H9 (cell line): ENCODE results near the gene TRMT6. TPM values are rescaled to one million over a fixed set of nuclear protein-coding genes. Genes with fewer than 3 reads are reported as not detected.

ENCODE experiments used
- DNase-seq: peaks from one replicate; pipeline ENCODE4 v3.0.0-alpha.2; 2017
- H2AFZ ChIP-seq: one replicate; pipeline ENCODE4 v1.6.1; 2013; ENCODE audit warnings: mild to moderate bottlenecking, low read length, control low read depth, moderate library complexity
- H2AK5ac ChIP-seq: 2 replicates; pipeline ENCODE4 v1.6.1; 2013; ENCODE audit warnings: low read length, control low read depth, mixed read lengths; ENCODE audit not compliant: insufficient read length
- H2BK120ac ChIP-seq: one replicate; pipeline ENCODE4 v1.6.1; 2013; ENCODE audit warnings: low read depth, mild to moderate bottlenecking, low read length, control low read depth, inconsistent platforms; ENCODE audit not compliant: poor library complexity, severe bottlenecking
- H2BK12ac ChIP-seq: 2 replicates; pipeline ENCODE4 v1.6.1; 2013; ENCODE audit warnings: low read length, control low read depth, mixed read lengths, low read depth; ENCODE audit not compliant: insufficient read length
- H2BK15ac ChIP-seq: 2 replicates; pipeline ENCODE4 v1.6.1; 2013; ENCODE audit warnings: low read depth, low read length, control low read depth
- H2BK20ac ChIP-seq: one replicate; pipeline ENCODE4 v1.6.1; 2013; ENCODE audit warnings: low read depth, mild to moderate bottlenecking, low read length, control low read depth, inconsistent platforms; ENCODE audit not compliant: poor library complexity, severe bottlenecking
- H2BK5ac ChIP-seq: 2 replicates; pipeline ENCODE4 v1.6.1; 2013; ENCODE audit warnings: low read length, control low read depth, mixed read lengths; ENCODE audit not compliant: insufficient read length
- H3K14ac ChIP-seq: 2 replicates; pipeline ENCODE4 v1.6.1; 2013; ENCODE audit warnings: low read length, control low read depth; ENCODE audit not compliant: insufficient read depth
- H3K18ac ChIP-seq: 2 replicates; pipeline ENCODE4 v1.6.1; 2013; ENCODE audit warnings: low read depth, mild to moderate bottlenecking, mixed read lengths, low read length, control low read depth; ENCODE audit not compliant: insufficient read length
- H3K23ac ChIP-seq: 2 replicates; pipeline ENCODE4 v1.6.1; 2013; ENCODE audit warnings: low read length, control low read depth, mixed read lengths, low read depth; ENCODE audit not compliant: insufficient read length
- H3K23me2 ChIP-seq: 2 replicates; pipeline ENCODE4 v1.6.1; 2013; ENCODE audit warnings: low read depth, mild to moderate bottlenecking, mixed read lengths, low read length, control low read depth; ENCODE audit not compliant: insufficient read length, poor library complexity, severe bottlenecking
- H3K27ac ChIP-seq: 2 replicates; pipeline ENCODE4 v1.5.1; 2013; ENCODE audit warnings: low read length, control low read depth, mixed read lengths, low read depth; ENCODE audit not compliant: insufficient read length
- H3K27me3 ChIP-seq: 2 replicates; pipeline ENCODE4 v1.6.1; 2013; ENCODE audit warnings: low read length, control low read depth, inconsistent platforms; ENCODE audit not compliant: insufficient read depth
- H3K4ac ChIP-seq: 2 replicates; pipeline ENCODE4 v1.6.1; 2013; ENCODE audit warnings: low read depth, mild to moderate bottlenecking, control low read depth, inconsistent platforms, low read length, moderate library complexity
- H3K4me1 ChIP-seq: 2 replicates; pipeline ENCODE4 v1.6.1; 2013; ENCODE audit warnings: low read length, control low read depth, inconsistent platforms; ENCODE audit not compliant: insufficient read depth
- H3K4me2 ChIP-seq: 2 replicates; pipeline ENCODE4 v1.6.1; 2013; ENCODE audit warnings: low read length, control low read depth, mixed read lengths; ENCODE audit not compliant: insufficient read length, insufficient read depth
- H3K56ac ChIP-seq: 2 replicates; pipeline ENCODE4 v1.6.1; 2013; ENCODE audit warnings: low read depth, mild to moderate bottlenecking, mixed read lengths, low read length, control low read depth; ENCODE audit not compliant: insufficient read length
- H3K79me1 ChIP-seq: 2 replicates; pipeline ENCODE4 v1.6.1; 2013; ENCODE audit warnings: low read depth, mild to moderate bottlenecking, moderate library complexity, low read length, control low read depth, inconsistent platforms; ENCODE audit not compliant: insufficient read depth, poor library complexity, severe bottlenecking
- H3K79me2 ChIP-seq: 2 replicates; pipeline ENCODE4 v1.6.1; 2013; ENCODE audit warnings: low read length, control low read depth, inconsistent platforms; ENCODE audit not compliant: insufficient read depth
- H3K9ac ChIP-seq: 2 replicates; pipeline ENCODE4 v1.6.1; 2013; ENCODE audit warnings: low read length, control low read depth, mixed read lengths; ENCODE audit not compliant: insufficient read length; ENCODE audit errors: extremely low read depth
- H3K9me3 ChIP-seq: one replicate; pipeline ENCODE4 v1.6.1; 2013; ENCODE audit warnings: low read depth, low read length, inconsistent platforms; ENCODE audit not compliant: control insufficient read depth
- H3T11ph ChIP-seq: one replicate; pipeline ENCODE4 v1.6.1; 2013; ENCODE audit warnings: mild to moderate bottlenecking, low read length, control low read depth, inconsistent platforms
- H4K20me1 ChIP-seq: one replicate; pipeline ENCODE4 v1.6.1; 2013; ENCODE audit not compliant: control insufficient read depth, insufficient read length, insufficient read depth
- H4K5ac ChIP-seq: 2 replicates; pipeline ENCODE4 v1.6.1; 2013; ENCODE audit warnings: low read depth, mild to moderate bottlenecking, mixed read lengths, low read length, control low read depth; ENCODE audit not compliant: insufficient read length
- H4K8ac ChIP-seq: replicated peaks from 2 replicates; pipeline ENCODE4 v1.6.1; 2013; ENCODE audit warnings: low read length, control low read depth, mixed read lengths, low read depth; ENCODE audit not compliant: insufficient read length
- H4K91ac ChIP-seq: 2 replicates; pipeline ENCODE4 v1.6.1; 2013; ENCODE audit warnings: low read depth, mild to moderate bottlenecking, moderate library complexity, mixed read lengths, low read length, control low read depth; ENCODE audit not compliant: insufficient read length
- H3K27ac Mint-ChIP-seq, 3 experiments: 2 replicates in 2 of 3; 3 replicates in 1 of 3; pipeline ENCODE4 v1.8.0; 2020 to 2021; ENCODE audit warnings: mixed read lengths in 3 of 3, mild to moderate bottlenecking in 1 of 3, moderate library complexity in 1 of 3
- H3K27me3 Mint-ChIP-seq: 2 replicates; pipeline ENCODE4 v1.8.0; 2021; ENCODE audit warnings: low read depth, mild to moderate bottlenecking, moderate library complexity, mixed read lengths
- H3K36me3 Mint-ChIP-seq, 3 experiments: 2 replicates in 2 of 3; 3 replicates in 1 of 3; pipeline ENCODE4 v1.8.0; 2020 to 2021; ENCODE audit warnings: low read depth in 3 of 3, mixed read lengths in 3 of 3; ENCODE audit not compliant: insufficient read depth in 1 of 3
- H3K4me1 Mint-ChIP-seq, 2 experiments: 2 replicates each; pipeline ENCODE4 v1.8.0; 2020; ENCODE audit warnings: mixed read lengths in 2 of 2
- H3K4me3 Mint-ChIP-seq, 2 experiments: 2 replicates in 1 of 2; 3 replicates in 1 of 2; pipeline ENCODE4 v1.8.0; 2020 to 2021; ENCODE audit warnings: mild to moderate bottlenecking in 2 of 2, mixed read lengths in 2 of 2, moderate library complexity in 1 of 2
- H3K9me3 Mint-ChIP-seq, 2 experiments: 2 replicates in 1 of 2; 3 replicates in 1 of 2; pipeline ENCODE4 v1.8.0; 2020; ENCODE audit warnings: mild to moderate bottlenecking in 2 of 2, mixed read lengths in 2 of 2, moderate library complexity in 1 of 2
- total RNA-seq: library from RNA; stranded (reverse); gene quantifications from 2 replicates; pipeline ENCODE4 v1.2.1, GENCODE V29; 2021
- TF ChIP-seq, protein P1 (sequence below): fragments of 200-600 bp; sonication (generic); conservative IDR thresholded peaks from 3 replicates; pipeline ENCODE4 v1.8.0; 2021; ENCODE audit warnings: antibody characterized with exemption, mild to moderate bottlenecking

TRMT6 gene
- total RNA-seq, 1 experiment from 2014 or later, result 34.4 TPM

DNA sequence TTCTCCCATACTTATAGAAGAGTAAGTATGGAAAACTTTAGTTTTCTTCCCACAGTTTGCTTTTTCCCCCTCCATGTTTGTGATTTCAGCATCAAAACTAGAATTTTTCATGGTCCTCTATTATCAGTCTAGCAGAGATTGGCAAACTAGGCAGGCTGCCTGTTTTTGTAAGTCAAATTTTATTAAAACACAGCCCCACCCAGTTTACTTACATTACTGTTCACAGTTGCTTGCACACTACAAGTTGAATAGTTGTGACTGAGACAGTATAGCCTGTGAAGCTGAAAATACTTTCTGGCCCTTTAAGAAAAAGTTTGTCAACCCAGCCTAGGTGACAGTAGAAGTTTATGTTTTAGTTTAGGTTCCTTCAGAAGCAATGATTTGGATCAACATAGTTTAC, 19.6 kb upstream of the TRMT6 start:
- H2BK15ac ChIP-seq, result no peak overlapping the region
- no peak for DNase-seq
- H3K79me2 ChIP-seq, result no peaks in the 10 kb centered on the region
- H2AFZ ChIP-seq, result no peak overlapping the region
- peaks cover 19 to 22% of the 10 kb centered on the region in 2 experiments for H3K4me1 Mint-ChIP-seq
- H2AK5ac ChIP-seq, result no peak overlapping the region
- H3K36me3 Mint-ChIP-seq, result peaks cover 32 to 81% (median 61%) of the 10 kb centered on the region in 3 experiments
- no peak overlapping the region for H3K27ac ChIP-seq
- H3K23ac ChIP-seq, result no peak overlapping the region
- no peak overlapping the region for H3K56ac ChIP-seq
- H3K9me3 Mint-ChIP-seq, result no peaks in the 10 kb centered on the region
- no peak overlapping the region for H3T11ph ChIP-seq
- no peak overlapping the region for H2BK12ac ChIP-seq
- H3K4ac ChIP-seq, result no peak overlapping the region
- no peak overlapping the region for H4K91ac ChIP-seq
- peaks cover 18% of the 10 kb centered on the region; the same call in 1 of the 2 replicates for H3K27me3 ChIP-seq
- H3K27me3 Mint-ChIP-seq, result peaks cover 85% of the 10 kb centered on the region
- no peak overlapping the region; a peak in 1 of 7 replicates for H3K27ac Mint-ChIP-seq
- no peaks in the 10 kb centered on the region for H3K79me1 ChIP-seq
- no peak overlapping the region for H2BK5ac ChIP-seq
- no peaks in the 10 kb centered on the region for H3K4me1 ChIP-seq
- no peak overlapping the region for H2BK20ac ChIP-seq
- no peaks in the 10 kb centered on the region for H3K9me3 ChIP-seq
- H3K14ac ChIP-seq, result no peak overlapping the region
- H3K4me2 ChIP-seq, result no peak overlapping the region
- H4K8ac ChIP-seq, result no peak overlapping the region
- H3K23me2 ChIP-seq, result no peaks in the 10 kb centered on the region
- H4K20me1 ChIP-seq, result no peaks in the 10 kb centered on the region
- H3K4me3 Mint-ChIP-seq, result no peak overlapping the region
- no peak overlapping the region for H3K18ac ChIP-seq
- H2BK120ac ChIP-seq, result no peak overlapping the region
- H3K9ac ChIP-seq, result no peak overlapping the region
- no peak overlapping the region for H4K5ac ChIP-seq
- TF ChIP-seq, protein P1, sequence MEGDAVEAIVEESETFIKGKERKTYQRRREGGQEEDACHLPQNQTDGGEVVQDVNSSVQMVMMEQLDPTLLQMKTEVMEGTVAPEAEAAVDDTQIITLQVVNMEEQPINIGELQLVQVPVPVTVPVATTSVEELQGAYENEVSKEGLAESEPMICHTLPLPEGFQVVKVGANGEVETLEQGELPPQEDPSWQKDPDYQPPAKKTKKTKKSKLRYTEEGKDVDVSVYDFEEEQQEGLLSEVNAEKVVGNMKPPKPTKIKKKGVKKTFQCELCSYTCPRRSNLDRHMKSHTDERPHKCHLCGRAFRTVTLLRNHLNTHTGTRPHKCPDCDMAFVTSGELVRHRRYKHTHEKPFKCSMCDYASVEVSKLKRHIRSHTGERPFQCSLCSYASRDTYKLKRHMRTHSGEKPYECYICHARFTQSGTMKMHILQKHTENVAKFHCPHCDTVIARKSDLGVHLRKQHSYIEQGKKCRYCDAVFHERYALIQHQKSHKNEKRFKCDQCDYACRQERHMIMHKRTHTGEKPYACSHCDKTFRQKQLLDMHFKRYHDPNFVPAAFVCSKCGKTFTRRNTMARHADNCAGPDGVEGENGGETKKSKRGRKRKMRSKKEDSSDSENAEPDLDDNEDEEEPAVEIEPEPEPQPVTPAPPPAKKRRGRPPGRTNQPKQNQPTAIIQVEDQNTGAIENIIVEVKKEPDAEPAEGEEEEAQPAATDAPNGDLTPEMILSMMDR, result no peak
